NCI-H774 (cell line): ENCODE data around the gene LRRN1.

Experiments
- DNase-seq: peaks from one replicate; lab custom pipeline; 2025; lab: John Stamatoyannopoulos, UW

LRRN1 gene

DNA sequence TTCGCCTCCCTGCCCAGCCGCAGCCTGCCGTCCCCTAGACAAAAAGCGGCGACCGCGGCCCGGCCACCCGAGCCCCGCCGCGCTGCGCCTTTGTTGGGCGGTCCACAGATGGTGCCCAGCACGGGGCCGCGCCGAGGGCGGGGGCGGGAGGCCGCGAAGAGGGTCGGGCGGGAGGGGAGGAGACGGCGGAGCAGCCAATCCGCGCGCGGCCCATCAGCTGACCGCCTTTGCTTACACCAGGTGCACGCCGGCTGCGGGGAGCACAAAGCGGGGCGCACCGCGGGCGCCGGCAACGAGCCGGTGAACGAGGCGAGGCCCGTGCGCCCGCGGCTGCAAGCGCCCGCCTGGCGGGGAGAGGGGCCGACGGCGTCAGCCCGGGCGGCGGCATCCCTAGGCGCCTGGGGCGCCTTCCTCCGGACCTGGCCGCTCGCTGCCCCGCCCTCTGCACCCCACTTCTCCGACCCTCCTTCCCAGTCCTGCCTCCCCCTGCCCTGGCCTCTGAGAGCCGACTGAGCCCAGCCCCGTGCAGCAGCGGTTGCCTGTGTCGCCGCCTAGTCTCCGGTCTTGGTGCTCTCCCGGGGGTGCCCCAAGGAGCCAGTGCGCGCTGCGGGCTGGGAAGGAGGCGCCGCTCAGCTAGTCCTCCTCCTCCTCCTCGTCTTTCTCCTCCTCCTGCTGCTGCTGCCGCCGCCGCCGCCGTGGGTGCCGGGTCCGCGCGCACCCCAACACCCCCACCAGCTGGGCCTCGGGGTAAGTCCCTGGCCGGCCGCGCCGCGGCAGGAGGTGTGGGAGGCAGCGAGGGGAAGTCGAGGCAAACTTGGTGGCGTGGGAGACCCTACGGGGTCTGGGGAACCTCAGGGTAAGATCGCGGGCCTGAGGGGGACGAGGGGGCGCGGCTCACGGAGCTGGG lies at the start of gene LRRN1:
Gene LRRN1 (plus strand): TSS at position 259 of the 907 bp plus-strand sequence. CDS start 45,211 bp downstream, outside the sequence.
- DNase-seq: peak; percentile 83

DNA sequence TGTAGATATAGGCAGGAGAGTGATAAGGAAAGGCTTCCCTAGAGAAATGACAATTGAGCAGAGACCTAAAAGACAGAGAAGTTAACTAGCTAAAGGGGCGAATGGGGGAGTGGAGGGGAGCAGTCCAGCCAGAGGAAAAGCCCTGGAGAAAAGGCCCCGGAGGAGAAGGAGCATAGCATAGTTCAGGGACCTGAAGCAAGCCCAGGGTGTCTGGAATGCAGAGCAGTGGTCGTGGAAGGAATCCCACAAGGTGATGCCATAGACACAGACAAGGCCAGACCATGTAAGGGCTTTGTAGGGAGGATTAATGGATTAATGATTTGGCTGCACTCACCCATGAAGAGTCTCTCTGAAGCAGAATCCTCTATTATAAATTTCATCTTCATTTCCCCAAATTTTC lies 45.8 kb upstream of the LRRN1 start:
- no peak for DNase-seq

DNA sequence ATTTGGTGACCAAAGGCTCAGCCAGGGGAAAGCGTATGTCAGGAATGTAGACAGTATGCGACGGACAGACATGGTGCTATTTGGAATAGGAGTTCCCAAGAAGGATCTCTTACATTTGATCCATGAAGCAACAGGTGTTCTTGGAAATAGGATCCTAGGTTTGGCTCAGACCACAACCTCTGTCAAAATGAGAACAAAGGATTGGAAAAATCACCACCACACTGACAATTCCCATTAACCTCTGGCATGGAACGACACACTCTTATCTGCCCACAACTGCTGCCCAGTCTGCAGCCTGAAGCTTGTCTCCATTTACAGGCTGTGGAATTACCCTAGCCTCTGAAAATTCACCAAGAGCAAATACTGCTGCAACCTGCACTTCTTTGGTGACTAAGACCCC lies 33.6 kb upstream of the LRRN1 start:
- no peak for DNase-seq

DNA sequence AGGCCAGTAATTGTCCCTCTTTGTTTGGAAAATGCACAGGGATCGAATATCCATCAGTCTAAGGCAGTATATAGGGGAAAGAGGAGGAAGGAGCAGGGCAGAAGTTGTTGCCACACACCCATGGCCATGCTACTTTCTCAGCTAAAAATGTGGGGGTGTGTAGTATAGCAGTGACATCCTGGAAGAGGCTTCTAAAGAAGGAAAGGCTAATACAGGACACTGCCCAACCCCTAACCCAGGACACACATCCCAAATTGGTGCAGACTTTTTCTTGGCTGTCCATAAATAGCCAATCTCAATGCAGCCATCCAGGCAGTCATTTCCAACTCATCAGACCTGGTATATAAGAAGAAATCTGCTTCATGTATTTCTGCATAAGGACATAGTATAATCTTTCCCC lies 33.1 kb upstream of the LRRN1 start:
- DNase-seq: no peak

DNA sequence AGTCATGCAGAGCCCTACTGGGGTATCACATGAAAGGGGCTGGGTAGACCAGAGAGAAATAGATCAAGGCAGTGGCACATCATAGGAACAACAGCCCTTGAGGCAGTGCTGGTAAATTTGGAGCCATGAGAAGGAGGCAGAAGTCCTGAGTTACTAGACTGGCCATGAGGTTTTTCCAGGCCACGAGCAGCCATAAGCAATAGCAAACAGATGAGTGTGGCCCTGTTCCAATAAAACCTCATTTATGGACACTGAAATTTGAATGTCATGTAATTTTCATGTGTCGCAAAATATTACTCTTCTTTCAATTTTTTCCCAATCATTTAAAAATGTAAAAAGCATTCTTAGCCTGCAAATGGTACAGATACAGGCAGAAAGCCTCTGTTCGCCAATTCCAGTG lies 28.1 kb upstream of the LRRN1 start:
- no peak for DNase-seq

DNA sequence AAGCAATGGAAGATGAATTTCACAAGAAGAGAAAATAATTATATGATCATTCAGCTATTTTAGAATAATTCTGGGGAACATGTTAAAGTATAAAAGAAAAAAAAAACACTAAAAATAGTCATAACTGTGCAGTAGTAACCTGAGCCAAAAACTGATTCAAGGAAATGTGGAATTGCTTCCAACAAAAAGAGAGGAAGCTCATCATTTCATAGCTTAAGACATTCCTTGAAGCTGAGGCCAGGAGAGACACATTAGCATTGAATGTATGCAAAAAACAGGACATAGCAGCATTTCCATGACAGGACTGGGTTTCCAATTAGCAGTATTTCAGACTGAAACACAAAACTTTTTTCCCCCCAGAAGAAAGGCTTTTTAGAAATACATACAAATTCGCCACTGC lies 27.7 kb upstream of the LRRN1 start:
- DNase-seq: no peak

DNA sequence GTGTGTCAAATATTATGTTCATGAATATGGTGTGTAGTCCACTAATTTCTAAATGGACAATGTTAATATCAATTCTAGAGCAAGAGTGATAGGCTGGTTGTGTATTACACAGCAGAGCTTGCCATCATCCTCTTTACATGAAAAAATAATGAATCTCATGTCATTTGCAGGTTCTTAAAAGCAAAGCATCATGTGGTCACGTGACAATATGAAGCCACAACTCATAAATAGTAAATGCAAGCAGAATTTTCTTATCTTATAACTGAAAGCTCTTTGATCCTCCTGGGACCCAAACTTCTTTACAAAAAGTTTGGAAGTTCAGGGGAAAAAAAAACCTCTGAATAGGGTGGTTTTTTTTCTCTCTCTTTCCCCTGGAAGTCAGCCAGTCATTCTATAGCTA lies 26.9 kb upstream of the LRRN1 start:
- no peak for DNase-seq

DNA sequence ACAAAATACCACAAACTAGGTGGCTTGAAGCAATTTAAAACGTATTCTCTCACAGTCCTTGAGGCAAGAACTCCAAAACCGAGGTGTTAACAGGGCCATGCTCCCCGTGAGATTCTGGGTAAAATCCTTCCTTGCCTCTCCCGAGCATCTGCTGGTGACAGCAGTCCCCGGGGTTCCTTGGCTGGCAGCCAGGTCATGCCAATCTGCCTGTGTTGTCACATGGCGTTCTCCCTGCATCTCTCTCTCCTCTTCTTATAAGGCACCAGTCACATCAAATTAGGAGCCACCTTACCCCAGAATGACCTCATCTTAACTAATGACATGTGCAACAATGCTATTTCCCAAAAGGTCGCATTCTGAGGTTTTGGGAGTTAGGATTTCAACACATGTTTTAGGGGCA lies 26.3 kb upstream of the LRRN1 start:
- DNase-seq: no peak

DNA sequence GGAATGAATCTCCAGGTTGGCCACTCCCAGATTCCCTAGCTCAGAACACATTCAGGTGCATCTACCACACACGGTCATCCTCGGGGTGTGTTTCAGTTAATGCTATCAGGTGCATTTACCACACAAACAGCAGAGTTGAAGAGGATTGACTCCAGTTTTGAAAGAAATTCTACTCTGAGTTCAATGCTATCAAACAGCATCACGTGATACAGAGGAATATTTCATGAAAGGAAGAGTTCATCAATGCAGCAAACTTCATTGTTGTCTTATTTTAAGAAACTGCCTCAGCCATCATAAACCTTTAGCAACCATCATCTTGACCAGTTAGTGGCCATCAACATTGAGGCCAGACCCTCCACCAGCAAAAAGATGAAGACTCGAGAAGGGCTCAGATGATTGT lies 22.6 kb upstream of the LRRN1 start:
- no peak for DNase-seq

DNA sequence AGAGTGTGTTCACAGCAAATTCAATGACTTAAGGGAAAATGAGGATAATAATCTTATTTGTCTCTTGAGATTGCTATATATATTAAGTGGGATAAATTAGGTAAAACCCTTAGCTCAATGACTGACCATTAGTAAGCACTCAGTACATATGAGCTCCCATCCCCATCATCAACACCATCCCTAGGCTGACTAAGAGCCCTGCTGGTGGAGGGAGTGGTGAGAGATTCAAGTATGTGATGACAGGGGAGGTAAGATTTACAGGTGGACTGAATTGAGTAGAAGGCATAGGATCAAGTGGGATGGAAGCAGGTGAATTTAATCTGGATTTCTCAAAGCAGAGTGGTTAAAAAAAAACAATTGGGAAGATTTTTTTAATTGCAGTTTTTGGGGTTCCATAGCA lies 21.0 kb upstream of the LRRN1 start:
- DNase-seq: no peak

DNA sequence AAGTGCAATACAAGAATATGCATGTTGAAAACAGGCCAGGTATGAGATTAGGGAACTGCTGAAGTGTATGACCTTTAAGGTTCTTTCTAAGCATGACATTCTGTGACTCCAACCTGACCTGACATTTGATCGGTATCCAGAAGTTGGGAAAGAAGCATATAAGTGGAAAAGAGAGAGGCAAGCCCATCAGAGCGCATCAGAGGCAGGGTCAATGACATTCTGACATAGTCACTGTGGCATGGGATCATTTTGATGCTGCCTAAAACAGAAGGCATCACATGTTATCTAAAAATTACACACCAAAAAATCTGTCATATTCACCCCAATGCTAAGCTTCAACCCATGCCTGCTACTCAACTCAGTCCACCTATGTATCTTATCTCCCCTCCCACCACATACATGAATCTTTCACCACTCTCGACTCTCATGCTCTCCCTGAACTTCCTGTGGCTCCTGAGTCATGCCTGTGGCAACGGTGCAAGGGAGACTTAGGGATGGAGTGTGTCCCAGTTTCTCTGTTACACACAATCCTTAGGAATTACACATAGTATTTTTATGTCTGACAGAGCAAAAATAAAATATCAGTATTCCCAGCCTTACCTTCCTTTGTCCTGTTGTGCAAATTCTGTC lies 20.5 kb upstream of the LRRN1 start:
- no peak for DNase-seq

DNA sequence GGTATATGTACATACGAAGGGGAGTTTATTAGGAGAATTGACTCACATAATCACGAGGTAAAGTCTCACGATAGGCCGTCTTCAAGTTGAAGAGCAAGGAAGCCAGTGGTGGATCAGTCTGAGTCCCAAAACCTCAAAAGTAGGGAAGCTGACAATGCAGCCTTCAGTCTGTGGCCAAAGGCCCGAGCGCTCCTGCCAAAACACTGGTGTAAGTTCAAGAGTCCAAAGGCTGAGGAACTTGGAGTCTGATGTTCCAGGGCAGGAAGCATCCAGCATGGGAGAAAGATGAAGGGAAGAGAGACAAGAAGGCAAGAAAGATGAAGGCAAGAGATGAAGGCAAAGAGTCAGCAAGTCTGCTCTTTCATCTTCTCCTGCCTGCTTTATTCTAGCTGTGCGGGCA lies 16.8 kb upstream of the LRRN1 start:
- DNase-seq: no peak

DNA sequence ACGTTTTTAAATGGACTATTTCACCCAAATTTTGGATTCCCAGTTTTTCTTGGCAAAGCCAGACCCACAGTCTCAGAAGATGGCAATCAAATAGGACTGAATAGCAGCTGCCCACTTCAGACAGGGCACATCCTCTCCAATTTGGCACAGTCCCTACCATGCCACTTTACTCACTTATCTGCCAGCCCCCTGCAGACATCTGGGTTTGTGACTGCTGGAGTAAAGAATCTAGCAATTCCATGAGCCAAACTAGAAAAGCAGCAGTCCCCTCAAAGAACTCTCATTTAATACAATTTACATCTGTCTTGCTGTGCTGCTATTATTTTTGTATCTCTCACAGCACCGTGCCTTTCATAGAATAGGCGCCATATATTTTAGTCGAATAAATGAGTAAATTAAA lies 16.0 kb upstream of the LRRN1 start:
- DNase-seq: no peak

DNA sequence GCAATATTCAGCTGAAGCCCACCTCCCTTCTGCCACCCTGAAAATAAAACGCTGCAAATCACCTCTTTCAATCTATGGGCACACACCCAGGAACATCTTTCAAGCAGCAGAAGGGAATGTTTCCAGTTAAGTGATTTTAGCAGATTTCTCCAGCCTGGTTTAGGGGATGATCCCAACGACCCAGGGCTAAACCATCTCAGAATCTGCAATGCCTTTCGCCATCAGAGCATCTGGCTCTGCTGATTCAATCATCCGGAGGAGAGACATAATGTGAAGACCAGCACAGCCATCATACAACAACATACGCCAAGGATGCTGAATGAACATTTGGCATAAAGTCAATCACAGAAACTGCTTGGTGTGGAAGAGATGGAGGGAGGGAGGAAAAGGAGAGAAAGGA lies 15.5 kb upstream of the LRRN1 start:
- no peak for DNase-seq

DNA sequence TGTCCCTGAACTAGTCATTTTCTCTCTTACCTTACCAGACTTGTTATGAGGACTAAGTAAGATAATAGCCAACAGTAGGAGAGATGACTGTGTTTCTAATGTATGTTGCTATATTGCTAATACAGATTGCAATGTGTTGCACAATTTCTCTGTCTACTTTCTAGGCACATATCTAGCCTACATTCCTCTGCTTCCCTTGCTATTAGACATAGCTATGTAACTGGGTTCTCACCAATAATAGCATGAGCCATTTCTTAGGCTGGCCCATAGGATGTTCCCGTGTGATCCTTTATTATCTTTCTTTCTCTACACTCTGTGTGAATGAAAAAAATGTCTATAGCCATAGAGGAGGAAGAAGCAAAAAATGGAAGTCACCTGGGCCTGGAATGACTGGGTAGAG lies 6.8 kb upstream of the LRRN1 start:
- DNase-seq: no peak

DNA sequence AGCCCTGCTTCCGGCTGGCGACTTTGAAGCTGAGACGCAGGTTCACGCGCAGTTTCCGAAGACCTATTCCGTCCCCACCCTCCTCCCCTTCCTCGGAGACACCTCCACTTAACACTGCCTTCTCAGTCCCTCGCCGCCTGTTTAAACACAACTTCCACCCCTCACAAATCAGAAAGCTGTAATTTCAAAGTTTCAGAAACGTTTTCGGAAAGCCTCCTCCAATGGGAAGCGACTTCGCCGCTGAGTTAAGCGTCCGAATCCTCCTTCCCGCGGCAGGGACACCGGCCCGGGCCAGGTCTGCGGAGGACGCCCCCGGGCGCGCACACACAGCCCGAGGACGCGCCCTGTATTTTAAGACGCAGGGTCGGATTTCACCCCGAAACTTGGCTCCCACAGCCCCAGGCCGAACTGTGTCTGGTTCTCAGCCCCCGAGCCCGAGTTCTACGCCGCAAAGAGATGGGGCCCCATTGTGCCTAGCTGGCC lies 559 bp upstream of the LRRN1 start:
- DNase-seq: peak; percentile 11

DNA sequence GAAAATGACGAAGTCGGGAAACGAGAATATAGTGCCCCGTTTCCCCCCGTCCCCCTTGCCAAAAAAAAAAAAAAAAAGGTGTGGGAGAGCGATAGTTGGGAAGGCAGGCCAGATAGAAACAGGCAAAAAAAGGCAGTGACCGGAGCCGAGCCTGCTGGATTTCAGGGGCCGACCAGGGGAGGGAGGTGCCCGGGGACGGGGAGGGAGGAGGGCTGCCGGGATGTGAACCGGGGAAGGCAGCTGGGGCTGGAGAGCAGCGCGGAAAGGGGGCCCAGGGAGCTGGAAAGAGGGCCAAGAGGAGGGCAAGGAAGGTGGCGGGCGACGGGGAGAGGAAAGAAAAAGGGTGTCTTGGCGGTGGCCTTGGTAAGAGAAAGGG lies 837 bp downstream of the LRRN1 start:
- no peak for DNase-seq

DNA sequence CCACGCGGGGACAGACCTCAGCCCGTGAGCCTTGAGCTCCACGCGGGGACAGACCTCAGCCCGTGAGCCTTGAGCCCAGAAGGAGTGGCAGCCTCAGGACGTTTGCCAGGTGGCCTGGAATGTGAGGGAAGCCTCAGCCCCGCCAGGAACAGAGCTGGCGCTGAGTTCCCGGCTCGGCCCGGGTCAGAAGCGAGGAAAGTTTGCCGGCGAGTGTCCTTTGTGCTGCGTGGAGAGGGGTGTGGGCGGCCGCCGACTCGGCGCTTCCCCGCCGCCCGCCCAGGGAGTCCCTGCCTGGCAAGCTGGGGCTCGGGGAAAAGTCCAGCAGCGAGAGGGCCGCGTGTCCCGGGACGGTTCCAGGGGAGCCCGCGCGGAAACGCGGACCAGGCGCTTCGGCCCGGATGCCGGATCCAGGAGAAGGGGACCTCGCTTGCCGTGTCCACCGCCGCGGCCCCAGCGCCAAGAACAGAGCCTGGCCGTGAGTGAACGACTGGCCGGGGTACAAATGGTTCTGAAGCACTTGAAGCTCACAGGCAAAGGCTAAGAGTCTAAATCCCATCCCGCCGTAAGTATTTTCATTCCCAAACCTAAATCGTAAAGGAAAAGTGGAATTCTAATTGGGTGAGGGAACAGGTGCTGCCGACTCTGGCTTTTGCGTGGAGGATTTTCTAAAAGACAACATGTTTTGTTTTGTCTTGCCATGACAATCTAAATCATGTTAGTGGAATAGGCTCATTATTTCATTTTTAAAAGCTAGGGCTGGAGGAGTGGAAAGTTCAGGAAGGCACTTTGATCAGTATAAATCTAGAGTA lies 1.7 kb downstream of the LRRN1 start:
- DNase-seq: no peak

DNA sequence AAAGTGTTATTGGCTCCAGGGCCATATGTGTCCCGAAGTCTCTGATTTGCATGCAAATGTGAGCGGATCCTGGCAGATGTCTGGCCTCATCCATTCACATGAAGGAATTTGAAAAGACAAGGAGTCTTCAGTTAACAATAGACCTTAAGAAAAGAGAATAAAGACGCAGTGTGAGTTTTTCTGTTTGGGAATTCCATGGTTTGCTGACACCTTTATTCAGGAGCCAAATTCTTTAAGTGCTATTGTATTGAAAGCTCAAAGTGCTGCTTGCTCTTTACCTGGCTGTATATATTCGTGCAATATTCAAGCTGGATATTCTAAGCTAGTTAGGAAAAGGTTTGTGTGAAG lies 2.2 kb downstream of the LRRN1 start:
- DNase-seq: no peak

DNA sequence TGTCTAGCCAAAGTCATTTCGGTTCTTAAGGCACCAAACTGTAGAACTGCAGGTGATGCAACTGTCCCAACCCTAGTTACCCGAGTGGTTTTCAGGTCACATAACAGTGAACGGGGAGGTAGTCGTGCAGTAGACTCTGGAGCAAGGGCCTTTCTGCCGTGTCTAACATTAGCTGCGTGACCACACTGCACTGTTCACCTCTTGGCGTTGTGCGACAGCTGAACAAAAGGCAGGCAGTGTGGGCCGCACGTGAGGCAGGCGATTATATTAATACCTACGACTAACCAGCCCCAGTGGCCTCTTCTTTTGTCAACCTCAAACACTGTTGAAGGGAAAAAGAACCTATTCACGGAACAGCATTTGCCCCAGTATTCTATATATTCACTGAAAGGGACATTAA lies 2.8 kb downstream of the LRRN1 start:
- no peak for DNase-seq

DNA sequence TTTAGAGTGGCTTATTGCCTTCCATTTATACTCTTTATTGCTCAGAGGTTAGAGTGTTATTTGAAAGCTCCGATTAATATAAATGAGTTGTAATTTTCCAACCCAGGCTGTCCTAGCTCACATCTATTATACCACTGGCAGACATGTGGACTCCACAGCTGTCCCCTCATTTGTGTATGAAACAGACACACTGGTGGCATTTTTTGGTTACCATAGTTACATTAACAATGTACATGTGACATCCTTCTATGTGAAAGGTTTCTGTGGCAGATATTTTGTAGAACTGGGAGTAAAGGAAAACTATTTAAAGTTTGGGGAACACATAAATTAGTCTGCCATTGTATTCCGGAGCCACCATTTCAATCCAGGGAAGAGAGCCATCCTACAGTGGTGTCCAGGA lies 5.3 kb downstream of the LRRN1 start:
- no peak for DNase-seq

DNA sequence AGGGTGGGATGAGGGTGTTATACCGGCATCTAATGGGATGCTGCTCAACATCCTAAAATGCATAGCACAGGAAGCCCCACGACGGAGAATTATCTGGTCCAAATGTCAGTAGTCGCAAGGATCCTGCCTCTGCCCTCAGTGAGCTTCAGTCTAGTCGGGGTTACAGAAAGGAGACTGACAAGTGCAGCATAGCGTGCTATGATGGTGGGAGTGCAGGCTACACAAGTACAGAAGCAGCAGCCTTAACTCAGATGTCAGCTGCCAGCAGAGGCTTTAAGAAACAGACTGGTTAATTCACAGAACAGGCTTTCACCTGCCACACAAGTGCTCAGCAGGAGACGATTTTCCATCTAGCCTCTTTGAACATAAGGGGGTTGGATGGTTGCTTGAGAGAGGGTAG lies 6.9 kb downstream of the LRRN1 start:
- no peak for DNase-seq

DNA sequence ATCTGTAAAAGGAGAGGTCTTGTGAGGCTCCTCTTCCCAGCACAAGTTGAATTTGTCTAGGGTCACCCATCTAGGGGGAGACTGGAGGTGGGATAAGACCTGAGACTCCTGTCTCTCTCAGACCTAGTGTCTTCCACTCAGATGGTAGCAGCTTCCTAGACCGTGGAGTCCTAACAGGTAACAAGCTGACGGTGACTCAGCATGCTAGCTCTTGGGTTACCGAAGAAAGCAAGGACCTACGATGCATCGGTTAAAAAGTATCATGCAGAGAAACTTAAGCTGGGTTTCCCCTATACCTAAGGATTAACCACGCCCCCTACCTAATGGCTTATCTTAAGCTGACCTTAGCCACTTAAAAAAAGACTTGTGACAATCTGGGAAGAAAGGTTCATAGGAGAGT lies 7.6 kb downstream of the LRRN1 start:
- no peak for DNase-seq
